Colon (tissue), 2 donors: ENCODE measurements around the gene CACNA1B.
"Not testable (repeated sequence)": the region's sequence is repeated elsewhere in the genome, so short reads cannot be mapped to it uniquely, and the experiment has no call there.

Source experiments
- FAIRE-seq: peaks from 2 replicates; lab custom pipeline; 2012; peaks lifted over from hg19 to GRCh38; lab: Jason Lieb, UNC
- donor health status: control.
- donor health status: control.

CACNA1B gene

GRCh38 chr9:138099803-138100598, 222.4 kb downstream of the CACNA1B start:
- FAIRE-seq: no peak

GRCh38 chr9:138100711-138101350, 223.2 kb downstream of the CACNA1B start:
- FAIRE-seq: no peak

GRCh38 chr9:138101444-138102234, 224.1 kb downstream of the CACNA1B start:
- FAIRE-seq: no peak

GRCh38 chr9:138102246-138103051, 224.9 kb downstream of the CACNA1B start:
- no peak for FAIRE-seq

GRCh38 chr9:138103111-138103848, 225.7 kb downstream of the CACNA1B start:
- no peak for FAIRE-seq

GRCh38 chr9:138103849-138104206, 226.2 kb downstream of the CACNA1B start:
- no peak for FAIRE-seq

GRCh38 chr9:138104251-138105122, 226.9 kb downstream of the CACNA1B start:
- FAIRE-seq: no peak

GRCh38 chr9:138105123-138105415, 227.5 kb downstream of the CACNA1B start:
- FAIRE-seq: no peak

GRCh38 chr9:138105561-138106505, 228.3 kb downstream of the CACNA1B start:
- no peak for FAIRE-seq

- FAIRE-seq: not testable (repeated sequence)
Measured at GRCh38 chr9:138107039-138107438, 229.5 kb downstream of the CACNA1B start.

- FAIRE-seq: no peak
Measured at GRCh38 chr9:138111607-138112006, 234.0 kb downstream of the CACNA1B start.

- no peak for FAIRE-seq
Measured at GRCh38 chr9:138112090-138112748, 234.6 kb downstream of the CACNA1B start.

GRCh38 chr9:138112791-138113600, 235.4 kb downstream of the CACNA1B start:
- no peak for FAIRE-seq

- not testable (repeated sequence) for FAIRE-seq
Measured at GRCh38 chr9:138113701-138114325, 236.2 kb downstream of the CACNA1B start.

GRCh38 chr9:138114501-138115245, 237.1 kb downstream of the CACNA1B start:
- FAIRE-seq: no peak

- FAIRE-seq: no peak
Measured at GRCh38 chr9:138115506-138115905, 237.9 kb downstream of the CACNA1B start.

- no peak for FAIRE-seq
Measured at GRCh38 chr9:138116521-138116920, 238.9 kb downstream of the CACNA1B start.
